ENCODE results near the gene SEC14L2.

SEC14L2 gene

GRCh38 chr22:30396871-30397655 is at the start of gene SEC14L2:
Gene SEC14L2, plus strand, starts transcription at chr22:30397018. Its CDS starts 99 bp downstream, at chr22:30397117.
- no peak for DNase-seq

DNA sequence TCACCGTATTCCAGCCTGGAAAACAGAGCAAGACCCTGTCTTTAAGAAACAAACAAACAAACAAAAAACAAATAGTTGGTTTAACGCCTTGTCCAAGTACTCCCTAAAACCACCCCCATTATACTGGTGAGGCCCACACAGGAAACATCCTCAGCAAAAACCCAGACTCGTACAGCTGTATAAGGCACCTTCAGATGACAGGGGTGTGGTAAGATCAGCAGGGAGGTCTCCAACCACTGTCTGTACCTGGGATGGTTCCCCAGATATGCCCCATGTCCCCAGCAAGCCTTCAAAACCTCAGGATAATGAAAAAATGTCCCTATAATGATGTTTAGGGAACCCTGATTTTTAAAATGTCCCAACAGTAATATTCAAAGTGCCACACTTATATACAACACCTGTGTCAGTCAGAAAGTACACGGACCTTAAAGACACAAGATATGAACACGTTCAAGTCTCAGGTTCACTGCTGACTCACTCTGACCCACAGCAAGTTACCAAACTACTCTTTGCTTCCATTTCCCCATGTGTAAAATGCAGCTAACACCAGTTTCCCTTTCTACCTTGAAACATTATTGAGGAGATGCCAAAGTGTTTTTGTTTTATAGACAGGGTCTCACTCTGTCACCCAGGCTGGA is 49.4 kb upstream of the SEC14L2 start:
- no peak for DNase-seq

DNA sequence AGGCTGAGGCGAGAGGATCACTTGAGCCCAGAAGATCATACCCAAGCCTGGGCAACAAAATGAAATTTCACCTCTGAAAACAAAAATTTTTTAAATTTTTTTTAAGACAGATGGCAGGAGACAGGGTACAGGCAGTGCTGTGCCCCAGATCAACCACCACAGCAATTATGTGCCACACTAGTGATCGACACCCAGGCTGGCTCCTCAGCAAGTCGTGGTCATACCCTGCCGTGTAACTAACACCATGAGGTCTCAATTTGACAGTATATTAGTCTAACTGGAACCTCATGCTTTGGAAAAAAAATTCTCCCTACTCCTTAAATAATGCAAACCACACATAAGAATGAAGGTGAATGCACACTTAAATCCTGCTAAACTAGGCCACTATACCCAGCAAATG is 48.4 kb upstream of the SEC14L2 start:
- no peak for DNase-seq

- no peak for DNase-seq
These were observed 48.0 kb upstream of the SEC14L2 start for GRCh38 chr22:30348809-30349208.

GRCh38 chr22:30351226-30351625 is 45.6 kb upstream of the SEC14L2 start:
- DNase-seq, result no peak

DNA sequence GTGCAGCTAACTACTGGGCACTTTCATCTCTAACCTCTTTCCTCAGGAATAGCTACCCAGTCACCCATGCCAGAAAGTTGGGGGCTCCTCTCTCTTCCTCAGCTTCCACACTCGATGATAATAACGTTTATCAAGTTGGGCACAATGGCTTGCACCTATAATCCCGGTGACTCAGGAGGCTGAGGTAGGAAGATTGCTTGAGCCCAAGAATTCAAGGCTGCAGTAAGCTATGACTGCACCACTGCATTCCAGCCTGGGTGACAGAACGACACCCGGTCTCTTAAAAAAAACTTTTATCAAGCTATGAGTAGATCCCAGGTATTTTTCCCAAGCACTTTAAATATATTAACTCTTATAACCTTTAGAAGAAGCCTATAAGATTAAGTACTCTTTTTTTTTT is 42.2 kb upstream of the SEC14L2 start:
- no peak for DNase-seq

- peak; percentile 88 for DNase-seq
These were observed 40.2 kb upstream of the SEC14L2 start, which contains the start of the genes CCDC157 and SF3A1 for GRCh38 chr22:30356449-30357235. Gene CCDC157, plus strand, starts transcription at chr22:30357007. Its CDS starts 8,994 bp downstream, at chr22:30366001. Gene SF3A1, minus strand, starts transcription at chr22:30356894. Its CDS starts 102 bp downstream, at chr22:30356792.

- no peak for DNase-seq
These were observed 39.6 kb upstream of the SEC14L2 start for GRCh38 chr22:30357236-30357570.

- no peak for DNase-seq
These were observed 39.1 kb upstream of the SEC14L2 start for GRCh38 chr22:30357650-30358215.

DNA sequence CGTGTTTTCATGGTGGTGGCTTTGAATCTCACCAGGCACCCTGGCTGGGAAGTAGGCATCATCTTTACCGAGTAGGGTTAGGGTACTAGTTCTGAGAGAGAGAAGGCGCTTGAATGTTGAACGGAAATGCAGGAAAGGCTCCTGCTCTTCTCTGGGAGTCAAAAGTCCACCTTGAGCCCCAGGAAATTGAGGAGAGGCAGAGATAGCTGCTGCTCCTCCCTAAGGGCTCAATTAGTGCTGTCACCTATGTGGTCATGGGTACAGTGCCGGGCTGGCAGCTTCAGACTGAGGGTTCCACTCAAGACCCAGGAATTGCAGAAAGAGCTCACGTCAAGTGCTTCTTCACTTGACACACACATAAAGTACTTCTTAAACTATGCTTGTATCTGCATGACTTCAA is 38.3 kb upstream of the SEC14L2 start:
- no peak for DNase-seq

GRCh38 chr22:30361916-30362650 is 34.7 kb upstream of the SEC14L2 start:
- DNase-seq, result no peak

DNA sequence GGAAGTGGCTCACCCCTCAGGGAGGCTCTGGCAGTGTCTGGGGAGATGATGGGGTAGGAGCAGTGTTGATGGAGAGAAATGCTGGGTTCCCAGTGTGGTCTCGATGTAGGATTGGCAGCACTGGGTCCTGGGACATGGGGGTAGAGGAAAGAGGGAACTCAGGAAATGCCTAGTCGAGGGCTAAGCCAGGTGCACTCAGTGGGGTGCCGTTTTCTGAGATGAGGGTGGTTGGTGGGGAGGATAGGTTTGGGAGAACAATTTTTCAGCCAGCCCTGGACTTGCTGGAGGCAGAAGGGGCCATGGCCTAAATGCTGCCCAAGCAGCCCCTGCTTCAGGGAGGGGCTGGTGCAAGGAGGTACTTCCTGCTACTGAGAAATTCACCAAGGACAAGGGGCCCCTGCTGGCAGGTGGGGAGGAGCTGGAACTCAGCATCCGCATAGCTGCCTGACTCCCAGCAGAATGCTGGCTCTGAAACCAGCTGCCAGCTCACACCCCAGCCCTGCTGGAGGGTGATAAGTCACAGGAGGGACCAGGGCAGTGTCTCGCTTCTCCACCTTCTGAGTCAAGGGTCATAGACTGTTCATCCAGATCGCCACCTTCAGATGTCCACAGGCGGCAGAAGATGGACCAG is 34.1 kb upstream of the SEC14L2 start:
- DNase-seq, result no peak

- no peak for DNase-seq
These were observed 30.9 kb upstream of the SEC14L2 start for GRCh38 chr22:30365891-30366290.

GRCh38 chr22:30368420-30368819 is 28.4 kb upstream of the SEC14L2 start:
- no peak for DNase-seq

DNA sequence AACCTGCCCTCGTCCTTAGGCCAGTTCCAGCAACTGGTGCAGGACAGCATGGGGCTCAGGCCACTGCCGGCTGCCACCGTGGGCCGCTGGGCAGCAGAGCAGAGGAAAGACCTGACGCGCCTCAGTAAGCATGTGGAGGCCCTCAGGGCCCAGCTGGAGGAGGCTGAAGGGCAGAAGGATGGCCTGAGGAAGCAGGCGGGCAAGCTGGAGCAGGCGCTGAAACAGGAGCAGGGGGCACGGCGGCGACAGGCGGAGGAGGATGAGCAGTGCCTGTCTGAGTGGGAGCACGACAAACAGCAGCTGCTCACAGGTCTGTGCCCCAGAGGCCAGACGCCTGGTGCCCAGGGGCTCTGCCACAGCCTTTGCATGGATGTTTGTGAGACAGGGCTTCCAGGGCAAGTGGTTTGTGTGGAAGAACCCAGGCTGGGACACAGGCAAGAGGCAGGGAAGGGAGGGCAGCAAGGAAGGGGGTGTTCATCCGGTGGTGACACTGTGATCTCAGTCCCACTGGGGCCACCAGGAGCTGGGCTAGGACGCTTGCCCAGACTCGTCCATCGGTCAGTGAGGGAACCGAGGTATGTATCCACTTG is 26.1 kb upstream of the SEC14L2 start:
- no peak for DNase-seq

DNA sequence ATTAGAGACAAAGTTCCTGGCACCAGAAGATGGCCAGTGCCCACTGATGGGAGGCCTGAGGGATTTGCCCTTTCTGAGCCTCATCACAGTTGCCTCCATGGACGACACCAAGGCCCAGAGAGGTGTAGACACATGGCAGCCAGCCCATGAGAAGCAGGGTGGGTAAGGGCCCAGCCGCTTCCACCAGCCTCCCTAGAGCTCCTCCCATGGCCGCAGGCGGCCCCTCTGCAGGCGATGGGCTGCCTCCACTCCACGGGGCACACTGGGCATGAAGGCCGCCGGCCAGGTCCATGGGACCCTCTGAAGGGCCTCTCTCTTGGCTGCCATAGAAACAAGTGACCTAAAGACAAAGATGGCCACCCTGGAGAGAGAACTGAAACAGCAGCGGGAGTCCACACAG is 25.5 kb upstream of the SEC14L2 start:
- no peak for DNase-seq

- peak; percentile 58 for DNase-seq
These were observed 24.8 kb upstream of the SEC14L2 start for GRCh38 chr22:30371981-30372380.

GRCh38 chr22:30372915-30373314 is 23.9 kb upstream of the SEC14L2 start:
- DNase-seq, result no peak

- no peak for DNase-seq
These were observed 23.2 kb upstream of the SEC14L2 start for GRCh38 chr22:30373331-30374325.

- no peak for DNase-seq
These were observed 21.4 kb upstream of the SEC14L2 start for GRCh38 chr22:30375312-30375849.

Measured in NCI-H2029 (cell line).